C4-2B (cell line): ENCODE measurements around the gene TMCC1.
"Not testable (repeated sequence)": the region's sequence is repeated elsewhere in the genome, so short reads cannot be mapped to it uniquely, and the experiment has no call there.

ENCODE experiments used
- H3K27ac ChIP-seq: fragments of 450-650 bp; 2 replicates; pipeline ENCODE4 v1.5.1; 2017
- CTCF ChIP-seq: fragments of 450-650 bp; conservative IDR thresholded peaks from 2 replicates; pipeline ENCODE4 v1.5.1; 2017; ENCODE audit warnings: mild to moderate bottlenecking
- ZFX ChIP-seq: fragments of 450-650 bp; IDR thresholded peaks from 2 replicates; pipeline ENCODE4 v1.6.1; 2017

Gene TMCC1

DNA sequence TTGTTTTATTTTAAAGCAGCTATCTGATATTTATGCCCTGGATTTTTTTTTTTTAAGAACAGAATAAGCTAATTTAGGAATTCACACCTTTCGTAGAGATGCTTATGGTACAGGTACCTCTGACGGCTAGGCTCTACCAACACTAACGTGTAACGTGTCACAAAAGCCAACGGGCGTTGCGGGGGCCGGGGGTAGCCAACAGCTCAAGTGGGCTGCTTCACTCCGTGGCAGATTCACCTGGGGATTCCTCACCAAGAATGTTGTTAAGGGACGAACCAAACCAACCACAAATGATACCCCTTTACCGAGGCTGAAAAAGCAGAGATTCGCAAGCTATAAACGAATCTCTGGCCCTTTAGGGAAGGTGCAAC lies 1.0 kb downstream of the TMCC1 start:
- TF ChIP-seq CTCF (no peak), ZFX (no peak)
- H3K27ac ChIP-seq = peak overlapping the region; percentile 89

DNA sequence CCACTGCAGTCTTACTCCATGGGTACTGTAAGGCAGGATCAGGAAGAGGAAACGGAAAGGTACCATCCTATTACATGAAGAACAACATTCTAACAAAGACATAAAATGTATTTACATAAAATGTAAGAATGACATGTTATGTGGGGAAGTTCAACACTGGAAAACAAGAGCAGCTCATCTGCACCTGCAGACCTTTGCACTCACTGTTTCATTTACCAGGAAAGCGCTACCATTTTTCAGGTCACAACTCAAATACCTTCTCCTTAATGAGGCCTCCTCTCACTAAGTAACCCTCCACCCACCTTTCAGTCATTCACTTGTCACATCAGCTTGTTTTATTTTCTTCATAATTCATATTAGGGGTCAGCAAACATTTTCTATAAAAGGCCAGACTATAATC lies 2.6 kb downstream of the TMCC1 start:
- no peak overlapping the region for H3K27ac ChIP-seq
- TF ChIP-seq CTCF (no peak), ZFX (no peak)

- no peak for TF ChIP-seq CTCF
- H3K27ac ChIP-seq = no peak overlapping the region
These were observed 3.4 kb downstream of the TMCC1 start for GRCh38 chr3:129890125-129890524.

DNA sequence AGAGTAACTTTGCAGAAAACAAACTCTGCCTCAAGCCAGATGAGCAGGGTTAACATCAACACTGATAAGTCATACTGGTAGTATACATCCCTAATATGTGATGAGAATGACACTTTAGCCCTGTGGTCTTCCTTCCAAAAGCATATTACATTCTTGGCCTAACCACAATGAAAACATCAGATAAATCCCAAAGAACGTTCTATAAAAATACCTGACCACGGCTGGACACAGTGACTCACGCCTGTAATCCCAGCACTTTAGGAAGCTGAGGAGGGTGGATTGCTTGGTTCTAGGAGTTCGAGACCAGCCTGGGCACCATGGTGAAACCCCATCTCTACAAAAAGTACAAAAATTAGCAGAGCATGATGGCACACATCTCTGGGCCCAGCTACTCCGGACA lies 4.7 kb downstream of the TMCC1 start:
- no peak overlapping the region for H3K27ac ChIP-seq
- no peak for TF ChIP-seq ZFX
- no peak for TF ChIP-seq CTCF

DNA sequence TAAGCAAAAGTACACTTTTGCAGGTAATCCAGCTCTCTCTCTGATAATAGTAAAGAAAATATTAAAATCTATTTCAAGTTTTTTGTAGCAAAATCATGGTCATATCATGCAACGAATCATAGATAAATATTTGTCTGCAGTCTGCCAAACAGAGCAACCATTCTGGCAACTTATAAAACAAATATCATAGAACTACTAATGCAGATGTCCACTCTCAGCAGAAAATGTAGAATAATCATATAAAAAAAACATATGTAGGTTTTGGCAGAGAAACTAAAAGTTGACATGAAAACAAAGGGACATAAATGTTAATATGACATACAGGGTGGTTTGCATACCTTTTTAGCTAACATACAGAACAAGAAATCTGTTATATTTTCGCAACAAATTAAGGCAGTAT lies 12.2 kb downstream of the TMCC1 start:
- no peak for TF ChIP-seq CTCF
- no peak for TF ChIP-seq ZFX
- peak overlapping the region; percentile 66 for H3K27ac ChIP-seq

- H3K27ac ChIP-seq = no peak overlapping the region
- TF ChIP-seq ZFX = no peak
- no peak for TF ChIP-seq CTCF
These were observed 15.2 kb downstream of the TMCC1 start for GRCh38 chr3:129878355-129878754.

DNA sequence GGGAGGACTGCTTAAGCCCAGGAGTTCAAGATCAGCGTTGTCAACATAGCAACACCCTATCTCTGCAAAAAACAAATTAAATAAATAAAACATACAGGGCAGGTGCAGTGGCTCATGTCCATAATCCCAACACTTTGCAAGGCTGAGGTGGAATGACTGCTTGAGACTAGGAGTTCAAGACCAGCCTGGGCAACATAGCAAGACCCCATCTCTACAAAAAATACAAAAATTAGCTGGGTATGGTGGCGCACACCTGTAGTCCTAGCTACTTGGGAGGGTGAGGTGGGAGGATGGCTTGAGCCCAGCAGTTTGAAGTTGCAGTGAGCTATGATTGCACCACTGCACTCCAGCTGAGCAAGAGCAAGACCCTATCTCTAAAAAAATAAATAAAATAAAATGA lies 19.0 kb downstream of the TMCC1 start:
- not testable (repeated sequence) for H3K27ac ChIP-seq

DNA sequence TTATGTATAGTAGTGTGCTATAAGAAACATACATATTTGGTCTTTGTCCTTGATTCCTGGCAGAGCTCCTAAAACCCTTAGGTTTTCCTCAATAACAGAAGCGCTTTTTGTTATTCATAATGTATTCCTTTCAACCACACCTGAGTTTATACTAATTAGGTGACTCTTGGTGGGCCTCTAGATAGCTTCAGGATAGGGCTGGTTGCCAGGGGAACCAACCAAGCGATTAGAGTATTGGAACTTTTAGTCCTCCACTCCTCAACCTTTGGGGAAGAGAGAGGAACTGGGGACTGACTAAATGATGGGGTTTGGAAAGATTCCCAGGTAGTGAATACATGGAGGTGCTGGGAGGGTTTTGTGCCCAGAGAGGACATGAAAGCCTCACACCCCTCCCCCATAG lies 24.6 kb downstream of the TMCC1 start:
- TF ChIP-seq ZFX (no peak), CTCF (no peak)
- no peak overlapping the region for H3K27ac ChIP-seq
